GM20000 (cell line): ENCODE data around the gene PRRC2B.

ENCODE experiments used
- DNase-seq: peaks from one replicate; pipeline ENCODE4 v3.0.0; 2012; ENCODE audit warnings: low spot score
- TF ChIP-seq, protein P1 (sequence below): IDR thresholded peaks from 2 replicates; pipeline ENCODE4 v1.5.1; 2012; ENCODE audit warnings: mild to moderate bottlenecking, control low read depth; ENCODE audit errors: extremely low read depth, missing control alignments

Gene PRRC2B

GRCh38 chr9:131485206-131485605, 91.3 kb downstream of the PRRC2B start:
- DNase-seq, result no peak
- TF ChIP-seq, protein P1, sequence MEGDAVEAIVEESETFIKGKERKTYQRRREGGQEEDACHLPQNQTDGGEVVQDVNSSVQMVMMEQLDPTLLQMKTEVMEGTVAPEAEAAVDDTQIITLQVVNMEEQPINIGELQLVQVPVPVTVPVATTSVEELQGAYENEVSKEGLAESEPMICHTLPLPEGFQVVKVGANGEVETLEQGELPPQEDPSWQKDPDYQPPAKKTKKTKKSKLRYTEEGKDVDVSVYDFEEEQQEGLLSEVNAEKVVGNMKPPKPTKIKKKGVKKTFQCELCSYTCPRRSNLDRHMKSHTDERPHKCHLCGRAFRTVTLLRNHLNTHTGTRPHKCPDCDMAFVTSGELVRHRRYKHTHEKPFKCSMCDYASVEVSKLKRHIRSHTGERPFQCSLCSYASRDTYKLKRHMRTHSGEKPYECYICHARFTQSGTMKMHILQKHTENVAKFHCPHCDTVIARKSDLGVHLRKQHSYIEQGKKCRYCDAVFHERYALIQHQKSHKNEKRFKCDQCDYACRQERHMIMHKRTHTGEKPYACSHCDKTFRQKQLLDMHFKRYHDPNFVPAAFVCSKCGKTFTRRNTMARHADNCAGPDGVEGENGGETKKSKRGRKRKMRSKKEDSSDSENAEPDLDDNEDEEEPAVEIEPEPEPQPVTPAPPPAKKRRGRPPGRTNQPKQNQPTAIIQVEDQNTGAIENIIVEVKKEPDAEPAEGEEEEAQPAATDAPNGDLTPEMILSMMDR, result no peak

DNA sequence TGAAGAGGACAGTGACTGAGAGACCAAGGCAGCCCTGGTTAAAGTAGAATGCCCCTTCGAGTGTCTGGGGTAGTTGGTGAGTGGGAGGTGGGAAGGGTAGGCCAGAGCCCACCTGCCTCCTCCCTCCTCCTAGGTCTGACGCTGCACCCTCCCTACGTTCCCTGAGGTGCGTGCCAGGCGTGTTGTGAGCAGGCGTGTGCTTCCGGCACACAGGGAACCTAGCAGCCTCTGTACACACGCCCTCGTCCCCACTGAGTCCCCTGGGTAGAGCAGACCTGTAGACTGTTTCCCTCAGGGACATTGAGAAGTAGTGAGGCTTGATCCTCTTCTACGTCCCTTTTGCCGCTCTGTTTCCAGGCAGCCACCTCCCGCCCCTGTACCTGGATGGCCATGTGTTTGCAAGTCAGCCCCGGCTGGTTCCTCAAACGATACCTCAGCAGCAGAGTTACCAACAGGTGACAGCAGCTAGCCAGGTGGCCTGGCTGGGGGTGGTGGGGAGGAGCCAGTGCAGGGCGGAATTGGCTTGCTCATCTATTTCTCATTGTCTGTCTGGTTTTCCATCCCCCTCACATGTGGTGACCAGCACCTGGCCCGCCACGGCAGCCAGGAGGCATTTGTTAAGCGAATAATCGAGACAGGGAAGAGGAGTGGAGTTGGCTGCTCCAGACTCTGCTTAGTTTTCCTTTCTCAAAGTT, 92.0 kb downstream of the PRRC2B start:
- no peak for DNase-seq
- TF ChIP-seq, protein P1, result no peak

- TF ChIP-seq, protein P1, result no peak
- no peak for DNase-seq
These were observed 93.1 kb downstream of the PRRC2B start for GRCh38 chr9:131487001-131487400.

- TF ChIP-seq, protein P1, result no peak
- no peak for DNase-seq
These were observed 93.7 kb downstream of the PRRC2B start for GRCh38 chr9:131487621-131488031.

DNA sequence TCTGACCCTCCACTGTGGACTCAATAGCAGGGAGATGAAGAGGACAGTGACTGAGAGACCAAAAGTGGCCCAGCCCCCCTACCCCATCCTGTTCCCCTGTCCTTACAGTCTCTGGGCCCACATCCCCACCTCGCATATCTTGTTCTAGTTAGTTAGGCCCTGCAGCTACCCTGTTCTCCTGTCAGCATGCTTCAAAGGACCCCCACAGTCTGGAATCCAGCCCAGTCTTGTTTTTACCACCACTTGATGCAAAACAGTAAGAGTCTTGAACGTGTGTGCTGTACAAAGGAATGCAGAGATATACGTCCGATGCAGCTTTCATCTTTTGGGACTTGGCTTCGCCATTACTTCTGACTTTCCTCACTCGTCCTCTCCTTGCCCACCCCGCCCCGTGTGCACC, 96.6 kb downstream of the PRRC2B start:
- TF ChIP-seq, protein P1, result no peak

GRCh38 chr9:131491001-131491710, 97.3 kb downstream of the PRRC2B start:
- TF ChIP-seq, protein P1, result no peak

More for the DNA sequence above, 96.6 kb downstream of the PRRC2B start:
- DNase-seq, result no peak

DNA sequence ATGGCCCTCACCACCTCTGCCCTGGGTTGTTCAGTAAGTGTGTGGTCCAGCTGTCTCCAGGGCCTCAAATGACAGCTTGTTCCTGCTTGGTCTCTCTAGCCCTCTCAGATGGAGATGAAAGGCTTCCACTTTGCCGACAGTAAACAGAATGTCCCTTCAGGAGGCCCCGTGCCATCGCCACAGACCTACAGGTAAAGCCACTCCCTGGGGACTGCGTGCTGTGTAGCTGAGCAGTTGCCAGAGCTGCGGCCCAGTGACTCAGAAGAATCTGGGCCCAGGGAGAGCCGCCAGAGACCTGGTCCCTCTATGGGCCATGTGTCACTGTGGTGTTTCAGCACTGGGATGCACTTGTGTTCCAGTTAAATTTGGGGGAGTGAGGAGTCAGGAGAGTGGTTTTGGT, 98.2 kb downstream of the PRRC2B start:
- TF ChIP-seq, protein P1, result no peak
- DNase-seq, result no peak

More at GRCh38 chr9:131491001-131491710, 97.3 kb downstream of the PRRC2B start:
- no peak for DNase-seq
